ENCODE data around the gene GNG14. TPM values are rescaled to one million over a fixed set of nuclear protein-coding genes. Genes with fewer than 3 reads are reported as not detected.

The GNG14 gene
- total and polyA plus RNA-seq, 4 experiments from 2014 or later = not detected

DNA sequence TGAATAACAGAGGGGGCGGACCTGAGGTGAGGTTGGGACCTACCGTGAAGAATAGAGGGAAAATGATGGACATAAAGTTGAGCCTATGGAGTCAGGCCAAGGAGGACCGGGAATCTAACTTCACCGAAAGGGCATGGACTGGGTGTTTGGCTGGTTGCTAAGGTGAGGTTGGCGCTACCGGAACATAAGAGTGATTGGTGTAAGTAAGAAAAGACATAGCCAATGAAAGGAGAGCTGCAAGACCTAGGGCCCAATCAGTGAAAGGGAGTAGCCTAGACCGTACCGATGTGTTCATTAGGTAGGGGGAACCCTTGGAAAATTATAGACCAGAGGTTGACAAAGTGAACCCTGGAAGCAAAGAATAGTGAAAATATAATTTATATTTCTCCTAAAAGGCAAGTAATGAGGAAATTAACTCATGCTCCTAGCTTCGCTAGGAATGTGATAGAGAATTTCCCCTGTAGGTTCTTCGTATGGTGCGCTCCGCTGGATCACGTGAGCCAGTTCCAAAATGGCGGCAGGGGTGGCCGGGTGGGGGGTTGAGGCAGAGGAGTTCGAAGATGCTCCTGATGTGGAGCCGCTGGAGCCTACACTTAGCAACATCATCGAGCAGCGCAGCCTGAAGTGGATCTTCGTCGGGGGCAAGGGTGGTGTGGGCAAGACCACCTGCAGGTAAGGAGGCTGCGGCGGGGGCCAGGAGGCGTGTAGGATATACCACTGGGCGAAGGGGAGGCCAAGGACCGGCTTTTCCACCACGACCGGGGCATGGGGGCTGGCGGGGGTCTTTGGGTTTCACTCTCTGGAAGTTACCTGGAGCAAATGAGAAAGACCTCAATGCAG is 49.4 kb downstream of the GNG14 start, which contains the start of gene GET3:
Gene GET3, plus strand, starts transcription at position 503 of the 840 bp plus-strand sequence. Its CDS starts 9 bp downstream, at position 512.
- peak; percentile 87 to 91 (median 89) for DNase-seq
- H3K9me3 ChIP-seq (ENCODE audit: control insufficient read depth in 1 of 2, low read length in 2 of 2) = no peaks in the 10 kb centered on the region
- peak within 1 kb of the TSS; percentile 77 to 80 for H3K4me3 ChIP-seq (ENCODE audit: low read length in 2 of 2)
- H3K27me3 ChIP-seq (ENCODE audit: insufficient read depth, low read length) = no peaks in the 10 kb centered on the region
- H3K27ac Mint-ChIP-seq = peak within 1 kb of the TSS; percentile 94 to 98 (median 97)
- H3K4me3 Mint-ChIP-seq = peak within 1 kb of the TSS; percentile 98 to 100 (median 99)
- peaks cover 0 to 5% (median 0%) of the 10 kb centered on the region in 8 donors for H3K9me3 Mint-ChIP-seq
- CTCF ChIA-PET (ENCODE audit: partially characterized antibody) = interaction anchor here (0.6 to 6.7 kb wide), 10 partner anchors 14 to 123 kb away, joined by 3 to 49 read pairs (median 3); partner anchors contain the start of gene TNPO2
- peaks cover 25 to 50% (median 36%) of the 10 kb centered on the region in 4 donors for H3K4me1 Mint-ChIP-seq
- peaks cover 16 to 39% of the 10 kb centered on the region in 2 donors for H3K36me3 Mint-ChIP-seq
- POLR2A ChIA-PET (ENCODE audit: partially characterized antibody) = interaction anchor here (0.8 to 7.7 kb wide), 21 partner anchors 10 to 185 kb away, joined by 3 to 77 read pairs (median 4); partner anchors contain the start of genes DHPS, FBXW9, GCDH and JUNB
- peaks cover 0 to 2% of the 10 kb centered on the region in 2 donors for H3K27me3 Mint-ChIP-seq
- peak within 1 kb of the TSS; percentile 87 for H3K27ac ChIP-seq (ENCODE audit: low read depth, low read length)
- intact Hi-C loops (cut with micrococcal nuclease) = loop anchor here (1.0 to 10.0 kb wide), 3 partner anchors 56 to 198 kb away; partner anchors contain the start of genes CALR, DHPS and FARSA
- H3K4me1 ChIP-seq (ENCODE audit: insufficient read depth, low read length) = peaks cover 40% of the 10 kb centered on the region
- H3K36me3 ChIP-seq (ENCODE audit: insufficient read depth, low read length) = peaks cover under 1% of the 10 kb centered on the region

GRCh38 chr19:12737835-12738351 is 50.1 kb downstream of the GNG14 start:
- DNase-seq = no peak
- ChIA-PET CTCF (ENCODE audit: partially characterized antibody) (interaction anchor here (0.8 to 6.7 kb wide), 7 partner anchors 15 to 110 kb away, joined by 3 to 49 read pairs (median 3); partner anchors contain the start of gene TNPO2), POLR2A (ENCODE audit: partially characterized antibody) (interaction anchor here (0.9 to 7.7 kb wide), 11 partner anchors 9 to 71 kb away, joined by 3 to 77 read pairs (median 4); partner anchors contain the start of genes DHPS, FBXW9, JUNB and MAN2B1)
- Mint-ChIP-seq H3K27me3 (peaks cover 0 to 2% of the 10 kb centered on the region in 2 donors), H3K9me3 (peaks cover 0 to 5% (median 0%) of the 10 kb centered on the region in 8 donors), H3K36me3 (peaks cover 17 to 40% of the 10 kb centered on the region in 2 donors), H3K4me1 (peaks cover 23 to 43% (median 31%) of the 10 kb centered on the region in 4 donors), H3K27ac (peak overlapping the region; percentile 94 to 98 (median 97)), H3K4me3 (peak overlapping the region; percentile 98 to 100 (median 99))
- intact Hi-C loops (cut with micrococcal nuclease) = loop anchor here (1.0 to 10.0 kb wide), 3 partner anchors 57 to 197 kb away; partner anchors contain the start of genes CALR, DHPS and FARSA
- H3K27ac ChIP-seq (ENCODE audit: low read depth, low read length) = peak overlapping the region; percentile 87
- H3K9me3 ChIP-seq (ENCODE audit: control insufficient read depth in 1 of 2, low read length in 2 of 2) = no peaks in the 10 kb centered on the region
- H3K36me3 ChIP-seq (ENCODE audit: insufficient read depth, low read length) = no peaks in the 10 kb centered on the region
- H3K4me3 ChIP-seq (ENCODE audit: low read length in 2 of 2) = peak overlapping the region; percentile 77 to 80
- peaks cover 33% of the 10 kb centered on the region for H3K4me1 ChIP-seq (ENCODE audit: insufficient read depth, low read length)
- H3K27me3 ChIP-seq (ENCODE audit: insufficient read depth, low read length) = no peaks in the 10 kb centered on the region

Other genes starting within 250 kb of the GNG14 start
- gene ZNF443, start 247.0 kb upstream of the GNG14 start, total RNA-seq = 10 to 100 TPM in 1 of 2 experiments, 1 to 10 TPM in 1; 9.9 to 10.3 TPM
- 1 to 10 TPM; 1.9 to 4.2 TPM for gene ZNF443, start 247.0 kb upstream of the GNG14 start, polyA plus RNA-seq
- 1 to 10 TPM; 7.1 to 9.6 TPM for gene ZNF709, start 203.2 kb upstream of the GNG14 start, total RNA-seq
- gene ZNF709, start 203.2 kb upstream of the GNG14 start, polyA plus RNA-seq = 1 to 10 TPM; 1.1 to 2.3 TPM
- gene ZNF564, start 136.5 kb upstream of the GNG14 start, total RNA-seq = 10 to 100 TPM; 29.2 to 30.6 TPM
- gene ZNF564, start 136.5 kb upstream of the GNG14 start, polyA plus RNA-seq = 10 to 100 TPM; 11.2 to 15.3 TPM
- 10 to 100 TPM; 10.6 to 11.8 TPM for gene ZNF490, start 77.2 kb upstream of the GNG14 start, total RNA-seq
- 1 to 10 TPM; 2.2 to 4.3 TPM for gene ZNF490, start 77.2 kb upstream of the GNG14 start, polyA plus RNA-seq
- 10 to 100 TPM; 46.0 to 46.3 TPM for gene ZNF791, start 77.1 kb upstream of the GNG14 start, total RNA-seq
- gene ZNF791, start 77.1 kb upstream of the GNG14 start, polyA plus RNA-seq = 10 to 100 TPM; 11.5 to 17.2 TPM
- 100 to 1,000 TPM; 137 to 141 TPM for gene MAN2B1, start 21.3 kb upstream of the GNG14 start, total RNA-seq
- 10 to 100 TPM; 45.0 to 76.4 TPM for gene MAN2B1, start 21.3 kb upstream of the GNG14 start, polyA plus RNA-seq
- 10 to 100 TPM; 18.3 to 19.3 TPM for gene WDR83, start 21.2 kb upstream of the GNG14 start, total RNA-seq
- gene WDR83, start 21.2 kb upstream of the GNG14 start, polyA plus RNA-seq = 10 to 100 TPM in 1 of 2 donors, 1 to 10 TPM in 1; 9.8 to 15.7 TPM
- gene DHPS, start 6.1 kb upstream of the GNG14 start, total RNA-seq = 100 to 1,000 TPM; 195 to 197 TPM
- 10 to 100 TPM; 77.3 to 91.7 TPM for gene DHPS, start 6.1 kb upstream of the GNG14 start, polyA plus RNA-seq
- gene FBXW9, start 8.6 kb downstream of the GNG14 start, total RNA-seq = 1 to 10 TPM; 4.5 to 4.9 TPM
- gene FBXW9, start 8.6 kb downstream of the GNG14 start, polyA plus RNA-seq = 1 to 10 TPM; 4.9 to 8.1 TPM
- gene TNPO2, start 35.9 kb downstream of the GNG14 start, total RNA-seq = 10 to 100 TPM; 66.0 to 67.2 TPM
- gene TNPO2, start 35.9 kb downstream of the GNG14 start, polyA plus RNA-seq = 1 to 10 TPM in 1 of 2 donors, under 1 TPM in 1; 0.60 to 1.8 TPM
- 100 to 1,000 TPM; 199 to 209 TPM for gene TRIR, start 46.7 kb downstream of the GNG14 start, total RNA-seq
- 100 to 1,000 TPM; 175 to 243 TPM for gene TRIR, start 46.7 kb downstream of the GNG14 start, polyA plus RNA-seq
- gene GET3, start 49.5 kb downstream of the GNG14 start, total RNA-seq = 10 to 100 TPM; 30.8 to 34.5 TPM
- 100 to 1,000 TPM in 1 of 2 donors, 10 to 100 TPM in 1; 60.6 to 114 TPM for gene GET3, start 49.5 kb downstream of the GNG14 start, polyA plus RNA-seq
- gene BEST2, start 63.8 kb downstream of the GNG14 start, total RNA-seq = not detected
- gene BEST2, start 63.8 kb downstream of the GNG14 start, polyA plus RNA-seq = not detected
- 10 to 100 TPM; 23.3 to 24.2 TPM for gene HOOK2, start 87.6 kb downstream of the GNG14 start, total RNA-seq
- 1 to 10 TPM; 2.6 to 3.4 TPM for gene HOOK2, start 87.6 kb downstream of the GNG14 start, polyA plus RNA-seq
- gene JUNB, start 103.5 kb downstream of the GNG14 start, total RNA-seq = 100 to 1,000 TPM; 103 to 106 TPM
- 1,000 to 10,000 TPM in 1 of 2 donors, 100 to 1,000 TPM in 1; 771 to 3,132 TPM for gene JUNB, start 103.5 kb downstream of the GNG14 start, polyA plus RNA-seq
- 100 to 1,000 TPM; 116 to 120 TPM for gene PRDX2, start 113.8 kb downstream of the GNG14 start, total RNA-seq
- 100 to 1,000 TPM; 266 to 533 TPM for gene PRDX2, start 113.8 kb downstream of the GNG14 start, polyA plus RNA-seq
- 1 to 10 TPM; 2.2 to 3.2 TPM for gene THSD8, start 114.1 kb downstream of the GNG14 start, total RNA-seq
- 1 to 10 TPM; 1.5 to 4.4 TPM for gene THSD8, start 114.1 kb downstream of the GNG14 start, polyA plus RNA-seq
- gene RNASEH2A, start 118.6 kb downstream of the GNG14 start, total RNA-seq = 10 to 100 TPM; 10.5 to 12.6 TPM
- 10 to 100 TPM; 16.9 to 23.5 TPM for gene RNASEH2A, start 118.6 kb downstream of the GNG14 start, polyA plus RNA-seq
- not detected for gene RTBDN, start 146.6 kb downstream of the GNG14 start, total RNA-seq
- not detected for gene RTBDN, start 146.6 kb downstream of the GNG14 start, polyA plus RNA-seq
- not detected for gene MAST1, start 150.5 kb downstream of the GNG14 start, total RNA-seq
- under 1 TPM in 1 of 2 donors, not detected in 1; 0.48 TPM for gene MAST1, start 150.5 kb downstream of the GNG14 start, polyA plus RNA-seq
- 10 to 100 TPM; 31.6 to 32.8 TPM for gene DNASE2, start 193.5 kb downstream of the GNG14 start, total RNA-seq
- 10 to 100 TPM; 55.3 to 81.8 TPM for gene DNASE2, start 193.5 kb downstream of the GNG14 start, polyA plus RNA-seq
- not detected for gene KLF1, start 199.2 kb downstream of the GNG14 start, total RNA-seq
- gene KLF1, start 199.2 kb downstream of the GNG14 start, polyA plus RNA-seq = not detected
- gene GCDH, start 203.2 kb downstream of the GNG14 start, total RNA-seq = 10 to 100 TPM; 63.9 to 66.1 TPM
- gene GCDH, start 203.2 kb downstream of the GNG14 start, polyA plus RNA-seq = 10 to 100 TPM; 16.5 to 27.4 TPM
- under 1 TPM in 1 of 2 experiments, not detected in 1; 0.79 TPM for gene SYCE2, start 231.3 kb downstream of the GNG14 start, total RNA-seq
- not detected for gene SYCE2, start 231.3 kb downstream of the GNG14 start, polyA plus RNA-seq
- gene FARSA, start 245.7 kb downstream of the GNG14 start, total RNA-seq = 10 to 100 TPM; 53.8 to 59.1 TPM
- gene FARSA, start 245.7 kb downstream of the GNG14 start, polyA plus RNA-seq = 10 to 100 TPM; 63.2 to 68.1 TPM

Measured in CD4-positive, alpha-beta memory T cell (primary cell).